Activated CD8-positive, alpha-beta memory T cell treated with anti-CD3 and anti-CD28 coated beads, Interleukin-2, amount 50 U/mL, for 24 hours (primary cell): ENCODE measurements around the gene SLC27A4.

Experiments used
- DNase-seq: peaks from one replicate; pipeline ENCODE4 v3.0.0-alpha.2; 2020; ENCODE audit errors: extremely low read depth

SLC27A4 gene

GRCh38 chr9:128339761-128340690 is at the start of gene SLC27A4:
Gene SLC27A4 (plus strand): TSS chr9:128340527. CDS start chr9:128343133, 2,606 bp downstream.
- peak; percentile 42 for DNase-seq

GRCh38 chr9:128292009-128292408 is 48.3 kb upstream of the SLC27A4 start:
- no peak for DNase-seq

GRCh38 chr9:128293091-128293490 is 47.2 kb upstream of the SLC27A4 start:
- DNase-seq = no peak

DNA sequence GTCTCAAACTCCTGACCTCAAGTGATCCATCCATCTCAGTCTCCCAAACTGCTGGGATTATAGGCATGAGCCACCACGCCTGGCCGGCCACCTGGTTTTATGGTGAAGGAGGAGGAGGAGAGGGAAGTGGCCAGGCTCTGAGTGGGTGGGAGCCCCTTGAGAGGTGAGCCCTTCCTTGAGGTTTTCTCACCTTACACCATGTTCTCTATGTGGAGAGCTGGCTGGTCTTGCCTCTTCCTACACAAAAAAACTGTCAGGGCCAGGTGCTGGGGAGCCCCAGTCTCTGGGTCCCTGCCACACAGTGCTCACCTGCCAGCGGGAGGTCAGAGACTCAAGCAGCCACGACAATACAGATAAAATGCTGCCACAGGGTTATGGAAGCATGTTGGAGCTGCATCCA is 46.2 kb upstream of the SLC27A4 start:
- DNase-seq = no peak

- no peak for DNase-seq
These were observed 43.7 kb upstream of the SLC27A4 start for GRCh38 chr9:128296340-128297220.

GRCh38 chr9:128297221-128297773 is 43.0 kb upstream of the SLC27A4 start:
- no peak for DNase-seq

DNA sequence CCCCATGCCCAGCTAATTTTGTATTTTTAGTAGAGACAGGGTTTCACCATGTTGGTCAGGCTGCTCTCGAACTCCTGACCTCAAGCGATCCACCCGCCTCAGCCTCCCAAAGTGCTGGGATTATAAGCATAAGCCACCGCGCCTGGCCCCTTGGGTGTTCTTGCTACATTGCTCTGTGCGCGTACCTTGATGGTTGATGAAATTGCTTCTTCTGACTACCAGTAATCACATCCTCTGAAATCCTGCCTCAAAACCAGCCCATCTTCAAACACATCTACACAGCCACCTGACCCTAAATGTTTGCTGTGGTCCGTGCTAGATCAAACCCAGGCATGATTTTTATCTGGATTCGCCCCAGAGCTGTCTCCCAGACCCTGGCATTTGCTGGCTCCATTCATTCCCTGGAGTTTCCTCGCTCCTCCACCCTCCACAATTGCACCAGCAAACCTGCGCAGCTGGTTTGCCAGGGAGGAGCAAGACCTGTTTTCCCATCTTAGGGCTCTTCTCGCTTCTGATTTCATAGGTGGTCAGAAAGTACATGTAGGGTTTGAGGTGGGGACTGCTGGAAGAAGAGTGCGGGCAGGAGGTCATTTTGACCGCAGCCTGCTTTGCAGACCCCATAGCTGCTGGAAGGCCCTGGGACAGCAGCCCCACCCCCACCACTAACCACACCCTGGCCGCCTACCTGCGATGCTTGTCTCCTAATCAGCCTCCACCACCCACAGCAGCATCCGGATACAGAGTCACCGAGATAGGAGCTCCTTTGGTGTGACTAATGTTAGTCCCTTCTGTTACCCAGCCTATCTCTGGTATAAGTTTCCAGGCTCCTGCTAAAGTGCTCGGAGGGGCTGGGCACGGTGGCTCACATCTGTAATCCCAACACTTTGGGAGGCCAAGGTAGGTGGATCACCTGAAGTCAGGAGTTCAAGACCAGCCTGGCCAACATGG is 41.5 kb upstream of the SLC27A4 start:
- DNase-seq = no peak

GRCh38 chr9:128304136-128304970 is 36.0 kb upstream of the SLC27A4 start:
- DNase-seq = no peak

GRCh38 chr9:128304971-128305288 is 35.4 kb upstream of the SLC27A4 start:
- DNase-seq = no peak

DNA sequence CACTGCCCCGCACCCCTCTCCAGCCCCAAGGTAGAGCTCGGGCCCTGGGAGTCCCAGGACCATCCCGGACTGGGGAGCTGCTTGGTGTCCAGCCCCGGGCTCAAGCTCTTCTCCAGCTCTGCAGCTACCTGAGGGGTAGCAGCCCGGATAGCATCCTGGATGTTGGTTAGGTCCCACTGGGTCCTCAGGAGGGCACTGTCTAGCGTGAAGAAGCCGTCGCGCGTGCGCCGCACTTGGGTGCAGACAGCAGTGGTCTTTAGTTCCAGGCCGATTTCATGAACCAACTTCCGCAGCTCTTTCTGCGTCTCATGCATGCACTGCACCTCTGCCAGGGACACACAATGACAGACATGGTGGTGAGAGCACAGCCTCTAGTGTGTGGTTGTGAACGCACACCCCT is 30.8 kb upstream of the SLC27A4 start:
- DNase-seq = no peak

DNA sequence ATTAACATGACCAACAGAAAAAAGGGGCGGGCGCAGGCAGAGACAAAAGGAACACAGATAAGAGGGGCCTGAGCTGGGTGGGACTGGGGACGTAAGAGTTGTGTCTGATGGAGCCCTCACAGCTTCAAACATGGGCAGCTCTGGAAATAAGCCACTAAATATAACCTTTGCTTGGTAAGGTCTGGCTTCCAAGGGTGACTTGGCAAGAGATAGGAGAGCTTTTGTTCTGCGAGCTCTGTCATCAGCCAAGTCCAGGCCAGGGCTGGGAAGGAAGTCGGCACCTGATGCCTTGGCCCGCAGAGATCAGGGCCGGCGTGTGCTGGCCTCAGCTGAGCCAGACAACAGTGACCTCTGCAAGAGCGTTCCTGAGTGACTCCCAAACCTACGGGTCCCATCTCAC is 29.9 kb upstream of the SLC27A4 start:
- no peak for DNase-seq

- no peak for DNase-seq
These were observed 25.6 kb upstream of the SLC27A4 start for GRCh38 chr9:128314697-128315096.

- DNase-seq = no peak
These were observed 23.9 kb upstream of the SLC27A4 start for GRCh38 chr9:128316421-128316820.

GRCh38 chr9:128317629-128318028 is 22.7 kb upstream of the SLC27A4 start:
- no peak for DNase-seq

DNA sequence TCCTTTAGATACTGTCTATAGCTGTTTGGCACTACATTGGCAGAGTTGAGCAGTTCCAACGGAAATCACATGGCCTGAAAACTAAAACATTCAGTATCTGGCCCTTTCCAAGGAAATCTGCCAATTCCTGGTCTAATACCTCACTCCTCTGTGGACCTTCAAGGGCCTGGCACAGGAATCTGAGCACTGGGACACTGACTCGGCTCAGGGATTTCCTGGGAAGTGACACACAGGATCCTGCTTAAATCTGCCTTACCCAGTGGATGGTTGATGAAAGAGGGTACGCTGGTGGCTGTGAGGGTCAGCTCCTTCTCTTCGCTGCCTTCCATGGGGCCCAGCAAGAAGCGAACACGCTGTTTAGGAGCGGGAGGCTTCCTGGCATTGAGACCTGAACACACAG is 19.0 kb upstream of the SLC27A4 start:
- no peak for DNase-seq

DNA sequence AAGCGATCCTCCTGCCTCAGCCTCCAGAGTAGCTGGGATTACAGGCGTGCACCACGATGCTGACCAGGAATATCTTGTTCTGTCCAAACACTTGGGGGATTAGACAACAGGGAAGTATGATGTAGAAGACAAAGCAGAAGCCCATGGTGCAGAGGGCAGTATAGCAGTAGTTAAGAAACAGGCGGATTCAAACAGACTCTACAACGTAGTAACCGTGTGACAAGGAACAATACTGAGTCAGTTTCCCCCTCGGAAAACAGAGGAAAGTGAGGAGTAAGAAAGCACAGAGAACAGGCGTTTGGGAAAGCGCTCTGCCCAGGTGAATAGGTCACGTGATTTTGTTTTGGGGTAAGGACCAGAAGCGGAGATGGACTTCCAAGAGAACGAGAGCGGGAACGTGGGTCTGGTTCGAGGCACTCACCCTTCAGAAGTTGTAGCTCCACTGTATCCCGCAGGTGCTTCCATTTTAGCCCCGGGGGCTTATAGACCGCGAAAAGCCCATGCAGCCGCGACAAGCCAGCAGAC is 18.4 kb upstream of the SLC27A4 start:
- no peak for DNase-seq

- DNase-seq = peak; percentile 82
These were observed 17.7 kb upstream of the SLC27A4 start, which contains the start of the genes COQ4 and TRUB2 for GRCh38 chr9:128322404-128323211. Gene COQ4 (plus strand): TSS chr9:128322839. CDS start chr9:128322859, 20 bp downstream. Gene TRUB2 (minus strand): TSS chr9:128322447. CDS start chr9:128322408, 39 bp downstream.

DNA sequence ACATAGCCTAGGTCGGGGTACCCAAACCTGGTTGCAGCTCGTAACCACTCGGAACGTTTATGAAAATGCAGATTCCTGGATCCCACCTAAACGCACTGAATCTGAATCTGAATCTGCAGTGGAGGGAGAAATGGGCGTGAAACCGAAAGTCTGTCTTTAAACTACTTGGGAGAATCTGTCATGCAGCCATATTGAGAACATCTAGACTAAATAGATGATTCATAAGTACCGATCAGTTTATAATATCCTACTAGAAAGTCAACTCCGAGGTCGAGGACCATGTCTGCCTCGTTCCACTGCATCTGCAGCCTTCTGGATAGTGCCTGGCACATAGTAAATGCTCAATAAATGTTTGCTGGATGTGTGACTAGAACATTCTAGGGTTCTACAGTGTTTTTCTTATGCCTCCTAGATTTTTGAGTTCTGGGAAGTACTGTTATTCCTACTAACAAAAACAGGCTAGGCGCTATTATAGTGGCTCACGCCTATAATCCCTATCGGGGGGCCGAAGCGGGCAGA is 17.1 kb upstream of the SLC27A4 start:
- no peak for DNase-seq

DNA sequence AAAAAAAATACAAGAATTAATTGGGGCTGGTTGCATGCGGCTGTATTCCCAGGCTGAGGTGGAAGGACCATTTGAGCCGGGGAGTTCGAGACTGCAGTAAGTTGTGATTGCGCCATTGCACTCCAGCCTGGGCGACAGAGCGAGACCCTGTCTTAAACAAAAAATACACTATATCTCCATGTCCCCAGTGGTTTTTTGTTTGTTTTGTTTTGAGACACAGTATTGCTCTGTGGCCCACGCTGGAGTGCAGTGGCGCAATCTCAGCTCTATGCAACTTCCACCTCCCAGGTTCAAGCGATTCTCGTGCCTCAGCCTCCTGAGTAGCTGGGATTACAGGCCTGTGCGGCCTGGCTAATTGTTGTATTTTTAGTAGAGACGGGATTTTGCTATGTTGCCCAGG is 16.5 kb upstream of the SLC27A4 start:
- no peak for DNase-seq
